8988T (cell line): ENCODE data around the gene IL1B.

Source experiments
- DNase-seq: peaks from one replicate; pipeline ENCODE4 v3.0.0; 2011

The IL1B gene

DNA sequence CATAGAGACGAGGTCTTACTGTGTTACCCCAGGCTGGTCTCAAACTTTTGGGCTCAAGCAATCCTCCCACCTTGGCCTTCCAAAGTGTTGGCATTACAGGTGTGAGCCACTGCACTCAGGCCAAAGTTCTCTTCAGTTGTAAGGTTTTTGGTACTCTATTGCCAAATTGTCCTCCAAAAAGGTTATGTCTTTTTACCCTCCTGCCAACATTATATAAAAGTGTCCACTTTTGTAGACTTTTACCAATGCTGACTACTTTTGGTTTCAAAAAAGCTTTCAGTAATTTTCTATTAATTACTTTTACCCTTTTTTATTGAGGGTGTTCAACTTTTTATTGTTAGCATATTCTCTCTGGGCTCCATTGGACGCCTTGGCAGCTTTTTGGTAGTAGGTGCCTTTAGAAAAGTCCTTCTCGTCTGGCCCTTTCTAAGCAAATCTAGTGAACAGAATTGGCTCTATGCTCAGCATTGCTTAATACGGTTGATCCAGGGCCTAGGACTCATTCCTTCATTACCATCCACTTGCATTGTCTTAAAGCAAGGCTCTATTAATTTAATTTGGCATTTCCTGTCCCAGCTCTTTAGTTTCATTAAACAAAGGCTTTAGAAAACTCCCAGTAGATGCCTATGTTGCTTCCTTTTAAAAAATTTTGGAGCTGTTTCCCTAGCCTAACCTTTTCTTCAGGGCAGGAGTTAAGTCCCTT lies 35.5 kb downstream of the IL1B start:
- no peak for DNase-seq

DNA sequence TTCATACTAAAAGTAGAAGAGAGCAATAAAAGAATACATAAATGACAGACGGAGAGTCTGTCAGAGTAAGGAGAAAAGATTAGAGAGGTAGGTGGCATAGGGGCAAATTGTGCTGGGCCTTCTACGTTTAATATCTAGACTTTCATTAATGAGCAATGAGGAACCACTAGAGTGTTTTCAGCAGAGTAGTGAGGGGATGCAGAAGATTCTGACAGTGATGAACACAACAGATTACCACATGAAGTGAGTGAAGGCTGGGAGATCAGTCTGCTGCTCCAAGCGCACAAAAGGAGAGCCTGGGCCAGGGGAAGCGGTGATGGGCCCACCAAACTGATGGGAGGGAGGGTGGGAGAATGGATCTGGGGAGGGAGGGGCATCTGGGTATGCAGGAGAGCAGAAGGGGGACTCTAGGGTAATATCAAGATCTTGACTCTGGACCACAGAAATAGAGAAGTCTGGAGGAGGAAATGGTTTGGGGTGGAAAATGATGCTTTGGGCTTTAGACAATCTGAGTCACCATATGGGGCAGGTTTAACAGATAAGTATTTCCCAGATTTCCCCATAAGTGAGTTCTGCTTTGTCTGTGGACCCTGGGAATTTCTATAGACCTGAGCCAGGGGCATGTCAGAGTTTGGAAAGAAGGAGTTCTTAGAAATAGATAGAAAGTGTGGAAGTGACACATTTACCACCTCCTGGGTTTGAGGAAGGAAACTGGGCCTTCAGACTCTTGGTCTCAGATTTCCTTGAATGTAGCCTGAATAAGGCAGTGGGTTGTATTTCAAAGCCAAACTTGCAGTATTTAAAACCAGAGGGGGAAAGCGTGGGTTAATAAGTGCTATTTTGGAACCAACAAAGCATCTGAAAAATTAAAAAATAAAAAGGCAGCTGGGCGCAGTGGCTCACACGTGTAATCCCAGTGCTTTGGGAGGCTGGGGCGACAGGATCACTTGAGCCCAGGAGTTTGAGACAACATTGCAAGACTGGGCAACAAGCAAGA lies 37.3 kb downstream of the IL1B start:
- DNase-seq, result no peak

DNA sequence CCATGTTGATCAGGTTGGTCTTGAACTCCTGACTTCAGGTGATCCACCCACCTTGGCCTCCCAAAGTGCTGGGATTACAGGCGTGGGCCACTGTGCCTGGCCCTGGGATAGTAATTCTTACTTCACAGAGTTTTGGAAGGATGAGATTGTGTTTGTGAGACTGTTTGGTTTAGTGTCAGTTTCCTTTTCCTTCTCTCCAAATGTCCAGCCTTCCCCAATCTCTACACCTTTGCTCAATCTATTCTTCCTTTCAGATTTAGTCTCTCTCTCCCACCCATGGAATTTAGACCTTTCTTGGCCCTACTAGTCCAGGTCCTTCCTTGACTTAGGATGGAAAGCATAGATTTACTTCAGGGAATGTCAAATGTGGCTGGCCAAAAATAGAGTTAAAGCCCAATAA lies 40.1 kb downstream of the IL1B start:
- no peak for DNase-seq

DNA sequence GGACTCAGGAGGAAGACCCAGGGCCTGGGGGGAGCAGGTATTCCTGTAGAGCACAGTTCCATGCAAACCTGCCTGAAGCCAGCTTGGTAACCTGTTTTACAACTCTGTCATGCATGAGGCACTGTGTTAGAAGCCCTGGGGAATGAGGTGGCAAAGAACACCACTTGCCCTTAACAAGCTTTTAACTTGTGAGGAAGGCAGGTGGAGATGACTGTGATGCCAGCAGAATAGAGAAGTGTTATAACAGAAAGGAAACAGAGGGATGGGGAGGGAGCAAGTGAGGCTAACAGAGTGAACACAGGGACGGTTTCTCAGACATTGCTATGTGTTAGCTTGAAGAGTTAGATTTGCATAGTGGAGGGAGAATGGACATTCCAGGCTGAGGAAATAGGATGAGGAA lies 40.8 kb downstream of the IL1B start:
- DNase-seq, result no peak

DNA sequence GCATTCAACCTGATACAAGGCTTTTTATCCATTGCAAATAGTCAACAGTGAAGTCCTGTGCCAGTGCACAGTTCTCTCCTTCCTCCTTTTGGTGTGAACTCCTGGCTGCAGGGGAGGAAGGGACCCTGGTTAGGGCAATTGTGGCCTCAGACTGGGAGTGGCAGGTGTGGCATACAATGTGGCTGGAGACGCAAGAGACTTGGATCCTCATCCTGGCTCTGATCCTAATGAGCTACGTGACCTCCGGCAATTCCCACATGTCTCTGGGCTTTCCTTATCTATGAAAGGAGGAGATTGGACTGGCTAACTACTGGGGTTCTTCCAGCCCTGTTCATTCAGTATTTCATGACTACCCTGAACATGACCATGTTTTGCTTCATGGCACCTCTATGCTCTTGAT lies 41.7 kb downstream of the IL1B start:
- no peak for DNase-seq

- no peak for DNase-seq
Measured at GRCh38 chr2:112794131-112794733, 42.3 kb downstream of the IL1B start.

- no peak for DNase-seq
Measured at GRCh38 chr2:112793449-112793978, 43.1 kb downstream of the IL1B start.

DNA sequence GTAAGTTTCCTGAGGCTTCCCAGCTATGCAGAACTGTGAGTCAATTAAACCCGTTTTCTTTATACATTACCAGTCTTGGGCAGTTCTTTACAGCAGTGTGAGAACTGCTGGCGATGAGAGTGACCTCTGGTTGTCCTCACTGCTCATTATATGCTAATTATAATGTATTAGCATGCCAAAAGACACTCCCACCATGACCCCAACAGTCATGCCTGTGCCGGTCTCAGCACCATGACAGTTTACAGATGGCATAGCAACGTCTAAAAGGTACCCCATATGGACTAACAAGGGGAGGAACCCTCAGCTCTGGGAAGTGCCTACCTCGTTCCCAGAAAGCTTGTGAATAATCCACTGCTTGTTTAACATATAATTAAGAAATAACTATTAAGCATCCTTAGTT lies 44.2 kb downstream of the IL1B start:
- DNase-seq, result no peak

DNA sequence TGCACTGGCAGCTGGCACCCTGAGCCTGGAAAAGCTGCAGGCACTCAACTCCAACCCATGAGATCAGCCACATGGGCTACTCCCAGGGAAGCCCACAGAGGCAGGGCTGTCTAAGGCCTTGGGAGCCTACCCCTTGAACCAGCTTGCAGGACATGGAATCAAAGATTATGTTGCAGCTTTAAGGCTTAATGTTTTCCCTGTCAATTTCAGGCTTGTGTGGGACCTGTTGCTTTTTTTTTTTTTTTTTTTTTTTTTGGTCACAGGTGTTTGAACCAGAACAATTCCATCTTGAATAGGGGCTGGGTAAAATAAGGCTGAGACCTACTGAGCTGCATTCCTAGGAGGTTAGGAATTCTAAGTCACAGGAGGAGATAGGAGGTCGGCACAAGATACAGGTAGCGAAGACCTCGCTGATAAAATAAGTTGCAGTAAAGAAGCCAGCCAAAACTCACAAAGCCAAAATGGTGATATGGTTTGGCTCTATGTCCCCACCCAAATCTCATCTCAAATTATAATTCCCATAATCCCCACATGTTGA lies 44.8 kb downstream of the IL1B start:
- DNase-seq, result no peak

- DNase-seq, result no peak
Measured at GRCh38 chr2:112791019-112791418, 45.6 kb downstream of the IL1B start.

- DNase-seq, result no peak
Measured at GRCh38 chr2:112790305-112790704, 46.3 kb downstream of the IL1B start.

DNA sequence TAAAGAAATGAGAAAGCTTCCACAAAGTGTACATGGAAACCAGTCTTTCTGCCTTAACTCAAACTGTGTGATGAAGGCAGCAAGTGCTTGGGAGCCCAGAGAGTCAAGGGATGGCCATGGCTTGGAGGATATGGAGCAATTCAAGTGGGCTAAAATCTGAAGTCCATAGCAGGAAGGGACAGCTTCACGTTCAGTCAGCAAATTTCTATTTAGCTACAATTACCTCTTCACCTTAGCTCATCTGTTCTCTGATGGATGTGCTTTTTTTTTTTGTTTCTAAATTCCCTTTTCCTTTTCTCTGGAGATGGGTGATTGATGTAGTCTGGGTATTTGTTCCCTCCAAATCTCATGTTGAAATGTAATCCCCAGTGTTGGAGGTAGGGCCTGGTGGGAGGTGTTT lies 47.4 kb downstream of the IL1B start:
- no peak for DNase-seq

- DNase-seq, result no peak
Measured at GRCh38 chr2:112788653-112789052, 47.9 kb downstream of the IL1B start.

DNA sequence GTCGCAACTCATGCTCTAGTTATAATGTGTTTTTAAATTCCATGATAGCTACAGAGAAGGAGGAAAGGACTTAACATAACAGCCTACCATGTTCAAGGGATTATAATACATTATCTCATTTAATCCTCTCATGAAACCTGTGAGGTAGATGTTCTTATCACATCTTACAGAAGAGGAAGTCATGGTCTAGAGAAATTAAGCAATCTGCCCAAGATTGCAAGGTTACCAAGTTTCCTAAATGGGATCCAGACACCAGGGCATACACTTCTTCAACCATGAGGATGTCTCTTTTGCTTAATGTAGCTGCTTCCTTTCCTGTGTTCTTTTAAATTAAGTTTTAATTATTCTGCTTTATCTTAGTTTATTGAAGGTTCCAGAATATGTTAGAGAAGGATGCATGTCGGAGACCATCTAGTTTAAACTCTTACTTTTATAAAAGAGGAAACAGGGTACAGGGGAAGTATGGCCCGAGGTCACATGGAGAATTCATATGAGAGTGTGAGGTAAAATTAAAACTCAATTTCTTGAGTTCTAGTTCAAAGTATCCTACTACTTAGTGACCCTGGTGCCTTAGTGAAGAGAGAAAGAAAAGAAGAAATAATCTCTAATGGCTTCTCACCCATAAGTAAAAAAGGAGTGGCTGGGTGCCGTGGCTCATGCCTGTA lies 48.7 kb downstream of the IL1B start:
- no peak for DNase-seq

GRCh38 chr2:112787294-112787693 lies 49.3 kb downstream of the IL1B start:
- DNase-seq, result no peak

DNA sequence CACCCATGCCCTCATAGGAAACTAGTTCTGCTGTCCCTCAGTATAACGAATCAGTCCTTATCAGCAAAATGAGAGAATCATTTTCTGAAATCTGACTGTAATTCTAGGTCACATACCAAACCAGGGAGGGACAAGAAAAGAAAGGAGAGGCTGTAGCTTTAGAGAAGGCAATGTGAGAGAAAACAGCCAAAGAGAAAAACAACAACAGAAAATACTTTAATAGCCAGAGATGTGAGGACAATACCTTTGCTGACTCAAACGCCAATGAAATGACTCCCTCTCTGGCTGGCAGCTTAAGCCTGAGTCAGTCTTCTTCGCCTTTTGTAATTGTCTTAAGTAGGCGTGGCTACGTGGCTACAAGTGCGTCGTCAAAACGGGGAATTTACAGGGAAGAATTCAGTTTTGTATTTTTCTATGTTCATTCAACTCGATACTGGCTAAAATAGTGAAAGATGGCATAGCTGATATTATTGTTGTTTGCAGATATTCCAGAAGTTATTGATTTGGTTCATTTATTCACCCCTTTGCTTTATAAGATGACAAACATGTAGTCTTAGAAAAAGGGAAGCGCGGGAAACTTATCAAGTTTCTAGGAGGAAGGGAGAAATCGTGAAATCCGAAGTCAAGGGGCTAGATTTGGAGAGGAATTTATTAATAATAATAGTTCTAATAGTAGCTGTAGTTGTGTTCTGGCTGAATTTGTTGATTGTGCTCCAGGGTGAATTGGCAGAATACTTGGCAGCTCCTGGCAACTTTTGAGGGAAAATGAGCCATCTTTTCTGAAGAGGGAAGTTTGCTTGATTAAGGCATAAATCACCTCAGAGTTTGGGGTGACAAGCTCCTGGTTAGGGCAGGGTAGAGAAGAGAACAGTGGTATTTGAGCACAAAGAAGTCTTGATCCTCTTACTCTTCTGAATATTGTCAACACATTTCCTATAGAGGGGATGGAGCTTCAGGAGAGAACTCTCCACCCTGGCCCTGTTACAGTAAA lies 52.1 kb downstream of the IL1B start, which contains the start of gene IL1A:
Gene IL1A (minus strand): TSS at position 295 of the 991 bp plus-strand sequence. CDS start 723 bp downstream, outside the sequence.
- DNase-seq, result no peak

GRCh38 chr2:112783187-112783714 lies 53.3 kb downstream of the IL1B start:
- DNase-seq, result no peak

DNA sequence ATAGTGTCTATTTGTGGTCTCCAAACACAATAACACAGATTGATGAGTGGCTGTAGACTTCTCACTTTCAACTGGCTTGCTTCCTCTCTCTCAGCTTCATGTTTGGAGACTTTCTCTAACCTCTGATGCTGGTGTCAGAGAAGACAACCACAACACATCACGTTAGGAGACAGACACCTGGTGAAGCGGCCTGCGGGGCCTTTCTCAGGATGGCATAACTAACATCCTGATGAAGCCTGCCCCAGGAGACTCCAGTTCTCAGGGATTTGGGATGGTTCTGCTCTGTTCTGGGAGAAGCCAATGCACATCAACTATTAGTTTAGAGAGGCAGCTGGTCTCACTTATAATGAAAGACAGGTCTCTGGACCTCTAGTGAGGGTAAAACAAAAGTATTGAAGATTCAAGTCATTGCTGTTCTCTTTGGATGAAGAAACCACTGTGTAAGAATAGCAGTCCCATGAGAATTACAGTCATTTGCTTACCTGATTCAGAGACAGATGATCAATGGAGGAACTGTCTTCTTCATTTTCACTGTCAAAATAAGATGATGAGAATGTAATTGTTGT lies 54.3 kb downstream of the IL1B start:
- DNase-seq, result no peak
